ENCODE data around the gene FOXK1.

FOXK1 gene

DNA sequence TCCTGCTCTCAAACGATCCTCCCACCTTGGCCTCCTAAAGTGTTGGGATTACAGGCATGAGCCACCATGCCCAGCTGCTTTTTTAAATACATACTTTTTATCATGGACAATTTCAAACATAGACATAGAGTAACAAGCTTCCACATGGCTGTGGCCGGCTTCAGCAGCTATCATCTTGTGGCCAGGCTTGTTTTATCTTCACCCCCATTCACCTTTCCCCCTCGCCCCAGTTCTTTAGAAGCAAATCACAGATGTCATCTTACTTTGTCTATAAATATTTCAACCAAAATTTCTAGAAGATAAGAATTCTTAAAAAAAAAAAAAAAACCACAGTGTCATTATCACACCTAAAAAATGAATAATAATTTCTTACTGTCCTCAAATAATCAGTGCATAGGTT, 5.9 kb downstream of the FOXK1 start:
- H3K4me1 ChIP-seq (ENCODE audit: low read length): peaks cover 11% of the 10 kb centered on the region
- peaks cover 100% of the 10 kb centered on the region for H3K79me2 ChIP-seq (ENCODE audit: low read length)
- no peaks in the 10 kb centered on the region for H3K9me3 ChIP-seq (ENCODE audit: insufficient read depth, low read length)
- TF ChIP-seq EZH2phosphoT487 (IDR thresholded peaks at IDR 0.05; ENCODE audit: low read depth): no peak
- TF ChIP-seq, protein P1, sequence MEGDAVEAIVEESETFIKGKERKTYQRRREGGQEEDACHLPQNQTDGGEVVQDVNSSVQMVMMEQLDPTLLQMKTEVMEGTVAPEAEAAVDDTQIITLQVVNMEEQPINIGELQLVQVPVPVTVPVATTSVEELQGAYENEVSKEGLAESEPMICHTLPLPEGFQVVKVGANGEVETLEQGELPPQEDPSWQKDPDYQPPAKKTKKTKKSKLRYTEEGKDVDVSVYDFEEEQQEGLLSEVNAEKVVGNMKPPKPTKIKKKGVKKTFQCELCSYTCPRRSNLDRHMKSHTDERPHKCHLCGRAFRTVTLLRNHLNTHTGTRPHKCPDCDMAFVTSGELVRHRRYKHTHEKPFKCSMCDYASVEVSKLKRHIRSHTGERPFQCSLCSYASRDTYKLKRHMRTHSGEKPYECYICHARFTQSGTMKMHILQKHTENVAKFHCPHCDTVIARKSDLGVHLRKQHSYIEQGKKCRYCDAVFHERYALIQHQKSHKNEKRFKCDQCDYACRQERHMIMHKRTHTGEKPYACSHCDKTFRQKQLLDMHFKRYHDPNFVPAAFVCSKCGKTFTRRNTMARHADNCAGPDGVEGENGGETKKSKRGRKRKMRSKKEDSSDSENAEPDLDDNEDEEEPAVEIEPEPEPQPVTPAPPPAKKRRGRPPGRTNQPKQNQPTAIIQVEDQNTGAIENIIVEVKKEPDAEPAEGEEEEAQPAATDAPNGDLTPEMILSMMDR (IDR thresholded peaks at IDR 0.05; ENCODE audit: low read depth, low read length): no peak
- no peak overlapping the region for H3K4me3 ChIP-seq (ENCODE audit: low read length)
- H4K20me1 ChIP-seq (ENCODE audit: insufficient read depth, low read length): peaks cover 52% of the 10 kb centered on the region
- no peak overlapping the region for H3K4me2 ChIP-seq (ENCODE audit: low read length)
- H2AFZ ChIP-seq (ENCODE audit: low read depth, low read length): no peak overlapping the region
- H3K9ac ChIP-seq (ENCODE audit: low read length): no peak overlapping the region
- H3K36me3 ChIP-seq (replicated peaks; ENCODE audit: low read depth, low read length): no peaks in the 10 kb centered on the region
- no peaks in the 10 kb centered on the region for H3K27me3 ChIP-seq (ENCODE audit: low read depth, low read length)
- H3K27ac ChIP-seq (ENCODE audit: low read length): no peak overlapping the region

DNA sequence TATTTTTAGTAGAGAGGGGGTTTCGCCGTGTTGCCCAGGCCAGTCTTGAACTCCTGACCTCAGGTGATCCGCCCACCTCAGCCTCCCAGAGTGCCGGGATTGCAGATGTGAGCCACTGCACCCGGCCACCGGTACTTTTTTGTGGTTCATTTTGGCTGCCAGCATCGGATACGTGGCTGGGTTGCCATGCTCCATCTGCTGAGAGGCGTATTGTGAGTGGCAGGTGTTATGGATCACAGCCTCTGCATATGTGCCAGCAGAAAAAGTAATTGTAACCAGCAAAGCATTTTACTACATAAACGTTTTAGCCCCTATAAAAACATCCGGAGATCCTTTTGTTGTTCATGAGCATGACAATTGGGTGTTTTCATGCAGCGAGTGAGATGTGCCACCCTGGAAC, 7.1 kb downstream of the FOXK1 start:
- Histone ChIP-seq H3K36me3 (replicated peaks; ENCODE audit: low read depth, low read length) (no peaks in the 10 kb centered on the region), H3K9me3 (ENCODE audit: insufficient read depth, low read length) (no peaks in the 10 kb centered on the region), H3K27ac (ENCODE audit: low read length) (no peak overlapping the region), H3K4me1 (ENCODE audit: low read length) (peaks cover 8% of the 10 kb centered on the region), H3K4me2 (ENCODE audit: low read length) (no peak overlapping the region), H3K4me3 (ENCODE audit: low read length) (no peak overlapping the region), H3K79me2 (ENCODE audit: low read length) (peaks cover 100% of the 10 kb centered on the region), H3K9ac (ENCODE audit: low read length) (no peak overlapping the region), H2AFZ (ENCODE audit: low read depth, low read length) (no peak overlapping the region), H4K20me1 (ENCODE audit: insufficient read depth, low read length) (peaks cover 45% of the 10 kb centered on the region), H3K27me3 (ENCODE audit: low read depth, low read length) (no peaks in the 10 kb centered on the region)
- TF ChIP-seq EZH2phosphoT487 (IDR thresholded peaks at IDR 0.05; ENCODE audit: low read depth): no peak
- TF ChIP-seq, protein P1 (IDR thresholded peaks at IDR 0.05; ENCODE audit: low read depth, low read length): no peak

DNA sequence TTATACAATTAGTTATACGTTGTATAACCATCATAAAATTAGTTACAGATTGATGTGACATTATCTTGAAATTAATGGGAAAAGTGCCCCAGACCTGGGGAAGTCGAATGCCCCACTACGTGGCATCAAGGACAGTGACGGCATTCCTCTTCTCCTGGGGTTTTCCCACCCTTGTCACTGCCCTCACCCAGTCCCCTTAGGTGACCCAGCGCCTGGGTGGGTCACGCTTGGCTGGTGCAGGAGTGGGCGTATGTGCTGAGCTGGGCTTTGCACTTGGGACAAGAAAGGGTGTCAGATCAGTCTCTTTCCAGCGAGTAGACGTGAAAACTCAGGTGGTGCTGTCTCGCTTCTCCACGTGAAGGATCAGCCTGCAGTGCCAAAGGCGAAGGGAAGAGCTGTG, 7.6 kb downstream of the FOXK1 start:
- H3K27ac ChIP-seq (ENCODE audit: low read length): no peak overlapping the region
- no peak overlapping the region for H3K4me3 ChIP-seq (ENCODE audit: low read length)
- H2AFZ ChIP-seq (ENCODE audit: low read depth, low read length): no peak overlapping the region

DNA sequence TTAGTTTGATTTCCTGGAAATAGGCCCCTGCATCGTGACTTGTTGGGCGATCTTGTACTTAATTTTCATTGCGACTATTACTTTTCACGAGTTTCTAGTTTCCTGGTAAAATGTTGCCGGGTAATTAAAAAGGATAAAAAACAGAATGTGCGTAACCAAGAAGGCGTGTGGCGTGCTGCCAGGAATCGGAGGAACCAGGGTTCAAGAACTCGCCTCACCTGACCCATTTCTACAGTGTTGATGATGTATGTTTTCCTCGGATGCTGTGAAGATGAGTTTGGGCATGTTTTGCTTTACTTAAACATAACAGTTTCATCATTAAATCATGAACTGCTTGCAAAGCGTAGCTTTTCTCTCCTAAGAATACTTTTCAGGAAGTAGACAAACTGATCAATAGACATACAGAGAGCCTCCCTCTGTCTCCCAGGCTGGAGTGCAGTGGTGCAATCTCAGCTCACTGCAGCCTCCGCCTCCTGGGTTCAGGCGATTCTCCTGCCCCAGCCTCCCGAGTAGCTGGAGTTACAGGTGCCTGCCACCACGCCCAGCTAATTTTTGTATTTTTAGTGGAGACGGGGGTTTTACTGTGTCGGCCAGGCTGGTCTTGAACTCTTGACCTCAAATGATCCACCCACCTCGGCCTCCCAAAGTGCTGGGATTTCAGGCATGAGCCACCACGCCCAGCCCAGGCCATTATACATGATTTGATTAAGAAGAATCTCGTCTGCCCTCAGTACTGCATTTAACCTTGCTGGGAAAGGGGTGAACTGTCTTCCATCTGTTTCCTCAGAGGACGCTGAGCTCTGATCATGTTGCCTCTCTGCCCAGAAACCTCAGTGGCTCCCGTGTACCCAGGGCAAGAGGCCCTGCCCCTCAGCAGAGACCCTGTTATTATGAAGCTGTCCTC, 9.1 kb downstream of the FOXK1 start:
- Histone ChIP-seq H3K9me3 (ENCODE audit: insufficient read depth, low read length) (no peaks in the 10 kb centered on the region), H2AFZ (ENCODE audit: low read depth, low read length) (no peak overlapping the region), H3K27ac (ENCODE audit: low read length) (no peak overlapping the region), H3K4me1 (ENCODE audit: low read length) (no peaks in the 10 kb centered on the region), H3K9ac (ENCODE audit: low read length) (no peak overlapping the region), H3K4me2 (ENCODE audit: low read length) (no peak overlapping the region), H3K27me3 (ENCODE audit: low read depth, low read length) (no peaks in the 10 kb centered on the region), H3K36me3 (replicated peaks; ENCODE audit: low read depth, low read length) (no peaks in the 10 kb centered on the region), H4K20me1 (ENCODE audit: insufficient read depth, low read length) (peaks cover 37% of the 10 kb centered on the region), H3K4me3 (ENCODE audit: low read length) (no peak overlapping the region), H3K79me2 (ENCODE audit: low read length) (peaks cover 98% of the 10 kb centered on the region)
- no peak for TF ChIP-seq EZH2phosphoT487 (IDR thresholded peaks at IDR 0.05; ENCODE audit: low read depth)
- TF ChIP-seq, protein P1 (IDR thresholded peaks at IDR 0.05; ENCODE audit: low read depth, low read length): no peak

More for the DNA sequence above, 7.6 kb downstream of the FOXK1 start:
- Histone ChIP-seq H3K9ac (ENCODE audit: low read length) (no peak overlapping the region), H3K79me2 (ENCODE audit: low read length) (peaks cover 100% of the 10 kb centered on the region), H4K20me1 (ENCODE audit: insufficient read depth, low read length) (peaks cover 40% of the 10 kb centered on the region), H3K9me3 (ENCODE audit: insufficient read depth, low read length) (no peaks in the 10 kb centered on the region), H3K27me3 (ENCODE audit: low read depth, low read length) (no peaks in the 10 kb centered on the region), H3K36me3 (replicated peaks; ENCODE audit: low read depth, low read length) (no peaks in the 10 kb centered on the region), H3K4me2 (ENCODE audit: low read length) (no peak overlapping the region), H3K4me1 (ENCODE audit: low read length) (peaks cover 3% of the 10 kb centered on the region)
- no peak for TF ChIP-seq EZH2phosphoT487 (IDR thresholded peaks at IDR 0.05; ENCODE audit: low read depth)
- TF ChIP-seq, protein P1 (IDR thresholded peaks at IDR 0.05; ENCODE audit: low read depth, low read length): no peak
